EL (cell line): ENCODE results near the gene CYP26B1.
A peak's percentile ranks its signal among the peaks of the same experiment; 100 is the strongest.
"Not testable (repeated sequence)": the region's sequence is repeated elsewhere in the genome, so short reads cannot be mapped to it uniquely, and the experiment has no call there.

Experiments
- DNase-seq: peaks from one replicate; pipeline ENCODE4 v3.0.0-alpha.2; 2016

CYP26B1 gene

DNA sequence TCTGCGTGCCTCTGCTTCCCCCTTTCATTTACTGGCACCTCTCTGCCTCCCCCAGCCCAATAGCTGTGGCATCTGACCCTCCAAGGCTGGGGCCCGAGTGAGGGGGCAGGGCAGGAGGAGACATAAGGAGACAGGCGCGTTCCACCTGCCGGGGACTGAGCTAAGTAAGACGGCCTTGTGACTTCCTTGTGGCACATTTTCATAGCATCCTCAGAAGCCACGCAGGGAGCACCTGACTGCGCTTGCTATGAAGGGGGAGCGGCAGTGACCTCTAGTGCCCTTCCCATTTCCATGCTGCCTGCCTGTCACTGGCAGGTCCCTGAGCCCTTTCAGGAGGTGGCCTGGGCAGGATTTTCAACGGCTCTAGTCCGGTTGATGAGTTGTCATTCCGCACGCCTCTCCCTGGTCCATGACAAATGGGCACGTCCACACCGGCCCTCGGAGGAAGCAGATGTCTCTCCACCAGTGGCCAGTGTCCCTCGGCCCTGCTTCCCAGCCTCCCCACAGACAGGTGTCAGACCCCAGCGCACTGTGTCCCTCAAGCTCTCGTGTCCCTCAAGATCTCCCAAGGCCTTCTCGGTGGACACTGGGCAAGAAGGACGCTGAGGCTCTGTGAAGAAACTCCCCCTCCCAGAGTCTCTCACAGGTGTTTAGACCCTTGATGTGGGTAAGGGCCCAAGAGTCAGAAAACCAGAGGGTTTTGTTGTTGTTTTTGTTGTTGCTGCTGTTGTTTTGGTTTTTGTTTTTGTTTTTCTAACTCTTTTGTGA, 42.7 kb downstream of the CYP26B1 start:
- DNase-seq, result no peak

DNA sequence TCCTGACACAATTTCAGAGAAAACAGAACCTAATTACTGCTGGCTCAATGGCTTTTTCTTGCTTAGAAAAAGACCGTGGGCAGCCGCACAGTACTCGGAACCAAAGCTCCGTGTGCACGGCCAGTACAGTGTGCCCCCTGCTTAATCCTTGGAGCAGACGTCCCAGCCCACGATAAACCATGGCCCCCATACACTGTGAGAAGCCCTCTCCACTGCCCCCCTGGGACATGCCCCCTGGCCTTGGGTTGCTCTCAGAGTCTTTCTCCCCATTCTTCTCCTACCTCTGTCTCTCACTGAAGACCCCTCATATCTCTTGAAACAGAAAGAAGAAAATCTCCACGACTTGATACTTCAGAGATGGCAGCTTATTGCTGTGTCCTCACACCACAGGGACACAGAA, 44.0 kb downstream of the CYP26B1 start:
- DNase-seq, result no peak

DNA sequence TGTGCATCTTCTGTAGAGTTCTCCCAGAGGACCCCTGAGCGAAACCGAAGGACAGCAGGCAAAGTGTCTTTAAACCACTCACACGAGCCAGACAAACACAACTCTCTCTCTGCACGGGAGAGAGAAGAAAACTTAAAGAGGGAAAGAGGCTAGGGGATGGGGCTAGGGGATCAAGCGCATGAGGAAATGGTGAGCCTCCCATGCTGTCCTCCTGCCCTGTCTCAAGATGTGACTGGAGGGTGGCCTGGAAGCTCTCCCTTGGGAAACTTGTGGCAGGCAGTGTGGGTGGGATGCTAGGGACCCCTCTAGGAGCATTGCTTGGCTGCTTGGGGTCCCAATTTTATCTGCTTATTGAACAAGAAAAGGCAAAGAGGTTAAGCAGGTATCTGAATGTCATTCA, 44.5 kb downstream of the CYP26B1 start:
- DNase-seq, result no peak

DNA sequence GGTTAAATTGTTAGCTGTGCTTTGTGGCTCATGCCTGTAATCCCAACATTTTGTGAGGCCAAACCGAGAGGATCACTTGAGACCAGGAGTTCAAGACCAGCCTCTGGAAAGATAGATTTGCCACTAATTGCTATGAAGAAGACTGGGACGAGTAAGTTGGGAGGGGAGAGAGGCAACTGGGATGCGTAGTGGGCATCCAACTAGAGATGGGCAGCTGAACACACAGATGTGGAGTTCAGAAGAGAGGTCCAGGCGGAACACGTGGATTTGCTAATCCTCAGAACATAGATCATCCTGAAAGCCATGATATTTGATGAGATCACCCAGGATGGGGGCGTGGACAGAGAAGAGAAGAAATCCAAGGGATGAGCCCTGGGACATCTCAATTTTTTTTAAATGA, 48.7 kb downstream of the CYP26B1 start:
- DNase-seq, result no peak

DNA sequence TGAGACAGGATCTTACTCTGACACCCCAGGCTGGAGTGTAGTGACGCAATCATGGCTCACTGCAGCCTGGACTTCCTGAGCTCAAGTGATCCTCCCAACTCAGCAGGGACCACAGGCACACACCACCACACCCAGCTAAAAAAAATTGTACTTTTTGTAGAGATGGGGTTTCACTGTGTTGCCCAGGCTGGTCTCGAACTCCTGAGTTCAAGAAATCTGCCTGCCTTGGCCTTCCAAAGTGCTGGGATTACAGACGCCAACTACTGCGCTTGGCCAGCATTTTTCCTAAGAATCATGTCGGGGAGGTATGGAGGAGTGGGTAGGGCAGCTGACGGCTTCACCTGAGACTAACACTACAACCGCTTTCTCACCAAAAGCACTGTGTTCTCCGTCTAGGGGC, 50.4 kb downstream of the CYP26B1 start:
- DNase-seq, result no peak

DNA sequence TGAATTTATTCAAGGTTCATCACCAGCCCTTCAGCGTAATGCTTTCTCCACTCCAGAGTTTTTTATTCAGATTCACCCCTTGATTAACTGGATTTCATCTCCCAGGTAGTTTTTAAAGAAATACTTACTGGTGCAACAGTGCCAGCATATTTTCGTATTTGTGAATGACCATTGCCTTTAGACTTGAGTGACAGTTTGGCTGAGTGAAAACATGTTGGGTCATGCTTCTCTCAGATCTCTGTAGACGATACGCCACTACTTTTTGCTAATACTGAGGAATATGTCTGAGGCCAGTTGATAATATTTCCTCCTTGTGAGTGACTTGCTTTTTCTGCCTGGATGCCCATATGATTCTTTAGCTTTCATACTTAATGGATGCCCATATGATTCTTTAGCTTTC, 51.5 kb downstream of the CYP26B1 start:
- DNase-seq, result no peak

DNA sequence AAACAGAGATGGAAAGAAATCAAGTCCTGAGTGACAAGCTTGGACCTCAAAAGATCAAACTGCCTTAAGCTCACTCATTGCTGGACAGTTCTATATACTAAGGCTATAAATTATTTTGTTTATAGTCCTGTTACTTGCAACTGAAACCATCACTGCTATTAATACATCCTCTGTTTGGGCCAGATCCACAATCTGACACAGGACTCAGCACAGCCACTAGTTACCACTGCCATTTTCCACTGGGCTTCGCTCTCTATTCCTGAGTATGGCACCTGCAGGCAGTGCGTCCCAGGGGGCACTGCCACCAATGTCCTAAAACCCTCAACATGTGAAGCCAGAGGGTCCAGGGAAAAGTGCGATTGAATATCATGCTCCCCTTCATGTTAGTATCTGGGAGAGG, 52.3 kb downstream of the CYP26B1 start:
- no peak for DNase-seq

DNA sequence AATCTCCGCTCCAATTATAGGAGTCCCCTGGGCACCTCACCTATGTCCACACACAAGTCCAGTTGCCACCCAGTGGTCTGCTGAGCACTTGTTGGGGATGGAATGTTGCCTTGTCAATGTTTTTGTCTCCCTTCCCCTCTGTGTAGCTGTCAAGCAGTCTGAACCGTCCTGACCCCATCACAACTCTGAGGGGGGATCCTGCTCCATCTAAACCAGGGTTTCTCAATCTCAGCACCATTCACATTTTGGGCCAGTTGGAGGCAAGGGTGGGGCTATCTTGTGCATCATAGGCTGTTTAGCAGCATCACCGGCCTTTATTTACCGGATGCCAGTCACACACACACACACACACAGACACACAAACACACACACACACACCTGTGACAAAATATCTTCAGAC, 53.0 kb downstream of the CYP26B1 start:
- no peak for DNase-seq

DNA sequence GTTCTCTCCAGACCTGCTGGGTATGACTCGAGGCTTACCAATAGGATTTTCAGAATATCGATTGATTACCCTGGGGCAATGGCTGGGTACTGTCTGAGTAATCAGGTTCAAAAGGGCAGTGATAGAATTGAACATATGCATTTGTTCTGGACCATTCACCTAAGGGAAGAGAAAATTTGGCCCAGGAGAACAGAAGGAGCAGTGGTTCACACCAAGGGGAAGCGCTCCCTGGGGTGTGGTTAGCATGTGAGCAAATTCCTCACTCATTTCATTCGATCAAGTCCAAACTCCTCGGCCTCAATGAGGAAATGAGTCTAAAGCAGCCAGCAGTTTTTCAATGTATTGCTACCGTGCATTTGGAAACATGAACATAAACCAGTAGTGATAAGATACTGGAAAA, 55.6 kb downstream of the CYP26B1 start:
- no peak for DNase-seq

DNA sequence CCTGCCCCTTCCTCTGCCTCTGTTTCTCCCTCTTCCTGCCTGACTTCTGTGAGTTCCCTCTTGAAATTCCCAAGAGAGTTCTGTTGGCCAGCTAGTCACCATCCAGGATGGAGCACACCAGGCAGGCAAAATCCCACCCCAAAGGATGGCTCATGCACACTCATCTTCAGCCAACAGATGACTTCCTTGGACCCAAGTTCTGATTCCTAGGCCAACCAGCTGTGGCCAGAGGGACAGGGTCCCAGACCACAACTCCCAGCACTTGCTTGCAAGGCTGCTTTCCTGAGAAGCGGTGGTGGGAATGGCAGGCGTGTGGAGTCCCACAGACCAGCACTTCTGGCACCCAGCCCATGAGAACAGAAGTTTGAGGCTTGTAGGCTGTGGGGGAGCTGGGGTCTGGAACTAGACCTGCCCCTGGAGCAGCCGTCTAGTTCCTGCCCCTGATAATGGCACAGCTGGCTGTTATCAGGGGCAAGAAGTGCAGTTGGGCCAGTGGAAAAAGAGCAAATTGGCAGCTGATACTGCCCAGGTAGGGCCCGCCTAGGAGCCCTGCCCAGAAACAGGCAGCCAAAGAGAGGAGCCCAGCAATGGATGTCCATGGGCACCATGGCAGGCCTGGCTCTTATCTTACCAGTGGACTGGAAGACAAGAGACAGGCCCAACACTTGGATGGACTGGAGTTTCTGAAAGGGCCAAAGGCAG, 56.7 kb downstream of the CYP26B1 start:
- no peak for DNase-seq

DNA sequence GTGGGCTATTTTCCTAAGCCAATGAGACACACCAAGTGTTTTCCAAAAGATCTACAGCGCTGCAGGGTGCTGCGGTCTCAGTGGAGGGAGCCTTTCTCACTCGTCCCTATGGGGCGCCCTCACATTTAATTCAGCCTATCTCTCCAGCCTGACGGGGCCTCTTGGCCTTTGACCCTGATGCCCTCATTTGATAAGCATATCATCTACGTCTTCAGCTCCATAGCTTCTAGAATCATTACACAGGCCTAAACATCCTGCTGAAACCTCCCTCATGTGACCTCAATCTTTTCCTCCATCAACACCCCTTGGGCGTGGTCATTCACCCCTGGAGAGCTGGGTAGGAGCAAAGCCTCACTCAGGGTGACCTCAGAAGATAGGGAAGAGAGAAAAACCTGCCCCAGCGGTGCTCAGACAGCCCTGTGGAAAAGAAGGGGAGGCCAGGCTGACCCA, 57.4 kb downstream of the CYP26B1 start:
- DNase-seq, result no peak

DNA sequence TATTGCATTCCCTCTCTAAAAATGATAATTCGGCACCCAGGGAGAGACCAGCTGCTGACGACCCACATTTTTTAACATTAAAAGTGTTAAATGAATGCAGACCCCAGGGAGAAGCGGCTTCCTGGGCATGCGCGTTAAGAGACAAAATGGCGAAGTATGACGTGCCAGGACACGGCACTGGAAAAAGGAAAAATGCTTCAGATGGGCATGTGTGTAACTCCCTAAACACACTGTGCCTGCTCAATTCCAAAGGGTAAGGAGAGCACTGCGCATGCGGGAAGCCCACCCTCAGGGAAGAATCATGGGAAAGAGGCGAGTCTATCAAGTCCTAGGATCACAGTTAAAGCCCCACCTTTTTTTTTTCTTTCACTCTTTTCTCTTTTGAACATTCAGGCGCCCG, 58.1 kb downstream of the CYP26B1 start:
- no peak for DNase-seq

DNA sequence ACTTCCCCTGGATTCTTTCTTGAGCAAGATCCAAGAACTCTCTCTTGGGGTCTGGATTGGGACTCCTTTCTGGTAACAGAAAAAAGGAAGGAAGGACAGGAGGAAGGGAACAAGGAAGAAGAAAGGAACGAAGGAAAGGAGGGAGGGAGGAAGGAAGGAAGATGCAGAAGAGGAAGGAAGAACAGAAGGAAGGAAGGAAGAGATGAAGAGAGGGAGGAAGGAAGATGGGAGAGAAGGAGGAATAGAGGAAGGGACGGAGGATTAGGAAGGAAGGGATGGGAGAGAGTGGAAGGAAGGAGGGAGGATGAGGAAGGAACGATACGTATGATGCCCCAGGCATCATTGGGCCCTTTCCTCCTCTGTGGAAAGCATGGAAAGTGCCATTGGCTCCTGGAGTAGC, 58.6 kb downstream of the CYP26B1 start:
- DNase-seq, result no peak

DNA sequence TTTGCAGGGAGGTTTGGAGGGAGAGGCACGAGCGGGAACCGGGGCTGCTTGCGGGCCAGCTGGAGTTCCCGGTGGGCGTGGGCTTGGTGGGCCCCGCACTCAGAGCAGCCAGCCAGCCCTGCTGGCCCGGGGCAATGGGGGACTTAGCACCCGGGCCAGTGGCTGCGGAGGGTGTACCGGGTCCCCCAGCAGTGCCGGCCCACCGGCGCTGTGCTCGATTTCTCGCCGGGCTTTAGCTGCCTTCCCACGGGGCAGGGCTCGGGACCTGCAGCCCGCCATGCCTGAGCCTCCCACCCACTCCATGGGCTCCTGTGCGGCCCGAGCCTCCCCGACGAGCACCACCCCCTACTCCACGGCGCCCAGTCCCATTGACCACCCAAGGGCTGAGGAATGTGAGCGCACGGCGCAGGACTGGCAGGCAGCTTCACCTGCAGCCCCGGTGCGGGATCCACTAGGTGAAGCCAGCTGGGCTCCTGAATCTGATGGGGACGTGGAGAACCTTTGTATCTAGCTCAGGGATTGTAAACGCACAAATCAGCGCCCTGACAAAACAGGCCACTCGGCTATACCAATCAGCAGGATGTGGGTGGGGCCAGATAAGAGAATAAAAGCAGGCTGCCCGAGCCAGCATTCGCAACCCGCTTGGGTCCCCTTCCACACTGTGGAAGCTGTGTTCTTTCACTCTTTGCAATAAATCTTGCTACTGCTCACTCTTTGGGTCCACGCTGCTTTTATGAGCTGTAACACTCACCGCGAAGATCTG, 60.6 kb downstream of the CYP26B1 start:
- DNase-seq, result not testable (repeated sequence)

DNA sequence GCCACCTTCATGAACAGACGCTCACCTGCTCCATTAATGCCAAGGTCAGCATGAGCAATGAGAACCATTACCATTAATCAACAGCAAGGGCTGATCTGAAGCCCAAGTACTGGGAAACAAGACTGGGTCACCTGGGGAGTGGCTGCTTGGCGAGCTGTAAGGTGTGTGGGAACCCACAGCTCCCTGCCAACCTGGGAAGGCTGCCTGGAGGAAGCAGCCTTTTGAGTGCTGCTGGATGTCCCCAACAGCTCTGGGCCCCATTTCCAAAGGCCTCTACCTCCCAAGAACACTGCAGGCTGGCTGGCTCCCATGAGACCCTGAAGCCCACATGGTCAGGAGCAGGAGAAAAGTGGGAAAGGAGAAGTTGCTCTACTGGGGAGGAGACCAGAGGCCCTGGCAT, 62.1 kb downstream of the CYP26B1 start:
- DNase-seq, result no peak

DNA sequence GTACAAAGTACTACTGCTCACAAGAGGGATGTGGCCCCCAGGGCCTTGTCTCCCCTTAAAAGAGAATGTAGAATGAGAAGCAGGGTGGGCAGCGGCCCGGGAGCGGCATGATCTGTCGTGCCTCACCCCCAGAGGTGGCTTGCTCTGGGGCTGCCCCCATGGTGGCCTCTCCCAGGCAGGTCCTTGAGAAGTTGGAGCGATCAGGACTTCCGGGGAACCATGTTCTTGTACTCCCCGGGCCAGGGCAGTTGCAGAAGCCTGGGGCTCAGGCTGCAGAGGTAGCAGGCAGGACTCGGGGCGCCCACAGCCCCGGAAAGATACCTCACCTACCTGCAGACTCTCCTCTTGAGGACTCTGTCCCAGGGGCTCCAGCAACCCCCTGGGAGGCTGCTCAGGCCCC, 62.6 kb downstream of the CYP26B1 start:
- no peak for DNase-seq

DNA sequence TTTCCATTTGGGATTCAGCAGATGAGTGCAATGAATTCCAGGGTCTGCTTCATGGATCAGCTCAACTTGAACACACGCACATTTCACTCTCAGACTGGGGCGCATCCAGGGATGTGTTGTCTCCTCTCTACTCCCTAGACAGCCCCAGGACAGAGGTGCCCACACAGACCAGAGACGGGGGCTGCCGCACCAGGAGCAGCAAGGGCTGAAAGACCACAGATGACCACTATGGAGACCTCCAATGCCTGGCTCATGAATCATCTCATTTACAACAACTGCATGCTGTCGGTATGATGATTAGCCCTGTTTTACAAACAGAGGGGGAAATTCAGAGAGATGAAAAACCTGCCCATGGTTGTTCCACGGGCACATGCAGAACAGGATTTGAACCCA, 63.1 kb downstream of the CYP26B1 start:
- DNase-seq, result peak; percentile 46

DNA sequence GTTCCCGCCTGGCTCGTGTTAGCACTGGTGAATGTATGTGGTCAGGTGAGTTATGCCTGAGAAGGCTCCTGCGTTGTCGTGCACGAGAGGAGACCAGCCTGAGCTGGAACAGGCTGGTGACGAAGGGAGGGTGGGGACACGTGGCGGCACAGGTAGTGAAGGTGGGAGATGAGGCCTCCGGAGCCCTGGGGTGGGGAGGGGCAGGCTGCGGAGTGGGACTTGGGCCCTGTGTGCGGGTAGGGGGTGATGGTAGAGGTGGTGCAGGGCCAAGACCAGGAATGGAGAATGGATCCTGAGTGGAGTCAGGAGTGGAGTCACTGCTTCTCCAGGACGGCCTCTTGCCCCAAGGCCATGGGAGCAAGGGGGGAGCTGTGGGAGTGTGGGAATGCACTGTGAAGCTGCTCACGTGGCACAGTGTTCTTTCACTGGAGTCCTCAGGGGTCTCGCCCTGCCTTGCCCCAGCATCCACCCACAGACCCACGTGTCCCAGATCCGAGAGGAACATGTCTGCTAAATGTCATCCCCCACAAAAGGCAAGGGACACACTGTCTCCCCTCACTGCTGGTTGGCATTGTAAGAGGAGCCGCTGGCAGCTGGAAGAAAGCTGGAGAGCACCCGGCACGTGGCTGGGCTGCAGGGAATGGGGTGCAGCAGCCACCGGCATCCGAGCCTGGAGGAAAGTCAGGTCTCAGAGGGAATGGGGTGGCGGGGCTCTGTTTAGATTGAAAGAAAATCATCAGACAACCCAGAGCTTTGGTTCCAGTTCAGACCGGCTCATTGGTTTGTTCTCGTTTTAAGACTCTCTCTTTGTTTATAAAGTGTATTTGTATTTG, 63.7 kb downstream of the CYP26B1 start:
- no peak for DNase-seq

DNA sequence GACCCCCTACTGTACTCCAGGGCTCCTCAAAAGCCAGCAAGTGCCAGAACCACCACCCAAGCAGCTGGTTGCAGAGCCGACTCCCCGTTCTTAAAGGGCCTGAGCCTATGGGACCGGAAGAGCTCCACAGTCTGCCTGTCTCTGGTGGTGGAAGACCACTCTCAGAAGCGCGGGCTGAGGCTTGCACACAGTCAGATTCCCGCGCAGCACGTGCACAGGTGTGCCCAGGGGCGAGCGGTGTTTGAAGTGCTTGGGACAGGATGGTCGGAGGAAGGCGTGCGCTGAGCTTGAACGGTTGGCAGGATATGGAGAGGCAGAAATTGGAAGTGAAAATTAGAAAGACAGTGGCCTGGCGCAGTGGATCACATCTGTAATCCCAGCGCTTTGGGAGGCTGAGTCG, 64.8 kb downstream of the CYP26B1 start:
- no peak for DNase-seq

DNA sequence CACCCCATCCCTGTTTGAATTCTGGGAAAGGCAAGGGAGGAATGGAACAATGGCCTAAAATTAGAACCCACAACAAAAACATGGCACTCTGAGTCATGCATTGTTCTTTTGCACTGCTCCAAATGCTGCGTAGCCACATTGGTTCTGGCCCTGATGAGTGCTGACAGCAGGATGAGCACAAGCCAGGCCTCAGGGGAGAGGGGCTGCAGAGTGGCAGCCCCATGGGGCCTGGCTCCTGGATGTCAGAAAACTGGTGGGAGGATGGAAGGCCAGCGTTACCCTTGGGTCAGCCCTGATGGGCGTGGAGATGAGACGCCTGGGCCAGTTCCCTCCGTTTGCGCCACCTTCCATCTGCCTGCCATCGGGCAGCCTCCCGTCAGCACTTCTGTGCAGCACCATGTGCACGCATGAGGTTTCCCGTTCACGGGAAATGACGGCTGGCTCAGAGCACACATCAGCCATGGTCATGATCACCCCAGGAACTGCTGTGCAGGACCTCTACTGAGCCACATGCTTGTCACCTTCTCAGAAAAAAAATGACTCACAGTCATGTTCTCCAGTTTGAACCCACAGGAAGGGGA, 65.6 kb downstream of the CYP26B1 start:
- DNase-seq, result no peak

DNA sequence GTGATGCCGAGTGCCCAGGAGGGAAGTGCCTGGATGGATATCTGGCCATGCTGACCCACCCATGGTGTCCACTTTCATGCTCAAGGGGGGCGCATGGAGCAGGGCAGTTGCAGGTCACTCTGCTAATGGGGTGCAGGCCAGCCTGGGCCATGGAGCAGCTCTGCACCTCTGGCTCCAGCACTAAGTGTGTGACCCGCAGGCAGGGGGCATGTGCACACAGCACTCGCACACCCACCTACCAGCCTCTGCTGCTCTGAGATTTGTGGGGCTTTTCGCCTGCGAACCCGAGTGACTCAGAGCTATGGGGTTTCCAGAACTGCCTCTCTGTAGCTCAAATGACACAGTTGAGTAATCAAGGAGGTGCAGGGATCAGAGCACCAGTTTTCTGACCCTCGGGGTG, 66.2 kb downstream of the CYP26B1 start:
- no peak for DNase-seq

DNA sequence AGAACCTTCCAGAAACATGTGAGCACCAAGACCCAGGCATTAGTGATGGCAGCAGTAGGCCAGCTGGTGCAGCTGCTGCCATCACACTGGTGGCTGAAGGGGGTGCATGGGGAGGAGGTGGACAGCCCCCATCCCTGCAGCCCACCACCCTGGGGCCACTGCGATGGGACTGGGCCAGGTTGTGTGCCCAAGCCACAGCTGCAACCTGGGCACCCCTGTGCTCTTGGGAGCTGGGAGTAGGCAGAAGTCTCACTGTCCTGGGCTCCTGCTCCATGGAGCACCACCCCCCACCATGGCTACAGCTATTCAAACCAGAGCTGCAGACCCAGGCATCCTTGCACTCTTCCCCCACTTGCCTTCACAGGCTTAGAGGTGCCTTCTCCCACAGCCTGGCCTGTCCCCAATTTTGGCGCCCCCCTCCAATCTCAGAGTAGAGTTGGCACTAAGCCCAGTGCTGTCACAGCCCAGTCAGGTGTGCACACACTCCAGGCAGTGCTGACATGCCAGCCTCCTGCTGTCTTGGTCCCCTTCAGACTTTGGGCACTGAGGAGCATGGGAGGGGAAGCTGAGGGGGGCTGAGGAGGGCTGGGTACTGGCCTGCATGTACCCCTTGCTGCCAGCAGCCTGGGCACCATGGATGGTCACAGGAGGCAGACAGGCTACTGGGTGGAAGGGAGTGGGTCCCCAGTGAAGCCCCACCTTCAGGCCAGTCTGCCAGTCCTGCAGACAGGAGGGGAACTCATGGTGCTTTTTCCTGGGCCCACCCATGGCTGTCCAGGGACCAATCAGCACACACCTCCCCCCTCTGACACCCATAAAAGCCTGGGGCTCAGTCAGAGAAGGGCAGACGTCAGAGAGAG, 67.1 kb downstream of the CYP26B1 start:
- DNase-seq, result no peak
